Measurements from ENCODE around the gene FOXD2.

Gene FOXD2

GRCh38 chr1:47417170-47418044, 20.4 kb upstream of the FOXD2 start:
- DNase-seq, result no peak

GRCh38 chr1:47418122-47418521, 19.7 kb upstream of the FOXD2 start:
- no peak for DNase-seq

GRCh38 chr1:47418681-47419325, 19.0 kb upstream of the FOXD2 start:
- DNase-seq, result no peak

GRCh38 chr1:47420547-47420946, 17.3 kb upstream of the FOXD2 start:
- DNase-seq, result no peak

- DNase-seq, result no peak
Observed at GRCh38 chr1:47423872-47424271, 14.0 kb upstream of the FOXD2 start.

- DNase-seq, result peak; percentile 64
Observed at GRCh38 chr1:47424336-47424982, 13.4 kb upstream of the FOXD2 start.

GRCh38 chr1:47431534-47431933, 6.3 kb upstream of the FOXD2 start:
- DNase-seq, result peak; percentile 75

GRCh38 chr1:47432071-47433036, 5.5 kb upstream of the FOXD2 start:
- peak; percentile 71 for DNase-seq

GRCh38 chr1:47433037-47433421, 4.8 kb upstream of the FOXD2 start:
- DNase-seq, result no peak

GRCh38 chr1:47433477-47434050, 4.3 kb upstream of the FOXD2 start:
- no peak for DNase-seq

GRCh38 chr1:47434051-47434842, 3.6 kb upstream of the FOXD2 start:
- DNase-seq, result peak; percentile 54

GRCh38 chr1:47435506-47436303, 2.1 kb upstream of the FOXD2 start:
- DNase-seq, result no peak

GRCh38 chr1:47436304-47436978, 1.4 kb upstream of the FOXD2 start:
- DNase-seq, result peak; percentile 53

- no peak for DNase-seq
Observed at GRCh38 chr1:47436979-47437446, 831 bp upstream of the FOXD2 start.

GRCh38 chr1:47438165-47439016, 547 bp downstream of the FOXD2 start:
- DNase-seq, result no peak

- no peak for DNase-seq
Observed at GRCh38 chr1:47439017-47439818, 1.4 kb downstream of the FOXD2 start.

- DNase-seq, result no peak
Observed at GRCh38 chr1:47439819-47440598, 2.2 kb downstream of the FOXD2 start.
